SJSA1 (cell line): ENCODE measurements around the gene RUNX2. TPM values are rescaled to one million over a fixed set of nuclear protein-coding genes. Genes with fewer than 3 reads are reported as not detected.

Experiments
- DNase-seq, 2 experiments: peaks; one replicate each; pipeline ENCODE4 v3.0.0-alpha.2; 2015 to 2020; ENCODE audit warnings: low spot score in 2 of 2, low read depth in 1 of 2
- H3K27ac ChIP-seq: fragments of 250-450 bp; sonication (Bioruptor Pico); 2 replicates; pipeline ENCODE4 v1.5.1; 2020; ENCODE audit warnings: mild to moderate bottlenecking, moderate library complexity
- H3K27me3 ChIP-seq: fragments of 250-450 bp; sonication (Bioruptor Pico); replicated peaks from 2 replicates; pipeline ENCODE4 v1.5.1; 2020; ENCODE audit warnings: mild to moderate bottlenecking, moderate library complexity
- H3K36me3 ChIP-seq: fragments of 250-450 bp; sonication (Bioruptor Pico); 2 replicates; pipeline ENCODE4 v1.5.1; 2020; ENCODE audit warnings: mild to moderate bottlenecking
- H3K4me1 ChIP-seq: fragments of 250-450 bp; sonication (Bioruptor Pico); replicated peaks from 2 replicates; pipeline ENCODE4 v1.6.1; 2021; ENCODE audit warnings: mild to moderate bottlenecking
- H3K4me3 ChIP-seq: fragments of 250-450 bp; sonication (Bioruptor Pico); 2 replicates; pipeline ENCODE4 v1.5.1; 2020; ENCODE audit warnings: mild to moderate bottlenecking
- H3K9me3 ChIP-seq: fragments of 250-450 bp; sonication (Bioruptor Pico); replicated peaks from 2 replicates; pipeline ENCODE4 v1.5.1; 2020; ENCODE audit warnings: mild to moderate bottlenecking
- total RNA-seq: library from RNA; depleted of rRNA; stranded (reverse); fragments of >200 nt; shearing (Covaris generic); gene quantifications from 2 replicates; pipeline ENCODE4 v1.2.3, GENCODE V29; 2014

RUNX2 gene
- total RNA-seq, 1 experiment from 2014 or later, result 10.3 TPM

- Histone ChIP-seq H3K27me3 (no peaks in the 10 kb centered on the region), H3K4me1 (peaks cover 56% of the 10 kb centered on the region), H3K36me3 (peaks cover 31% of the 10 kb centered on the region), H3K9me3 (no peaks in the 10 kb centered on the region), H3K27ac (no peak overlapping the region; the same call in 1 of the 2 replicates), H3K4me3 (no peak overlapping the region)
- DNase-seq, result no peak
Observed at GRCh38 chr6:45473121-45473993, 145.2 kb downstream of the RUNX2 start.

DNA sequence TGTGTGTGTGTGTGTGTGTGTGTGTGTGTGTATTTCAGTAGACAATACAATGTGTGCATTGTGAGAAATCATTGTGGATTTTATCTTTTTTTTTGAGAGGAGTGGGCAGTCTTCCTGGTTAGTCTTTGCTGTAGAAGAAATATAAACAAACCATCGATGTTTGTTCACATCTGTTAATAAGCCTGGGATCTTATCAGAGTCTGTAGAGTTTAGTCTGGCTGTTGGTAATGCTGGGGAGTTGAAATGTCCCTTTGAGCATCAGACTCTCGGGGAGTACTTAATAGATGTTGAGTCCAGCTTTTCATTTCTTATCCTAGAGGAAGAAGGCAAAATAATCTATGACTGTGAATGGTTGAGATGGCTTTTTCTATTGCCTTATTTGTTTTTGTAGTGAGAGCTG, 146.2 kb downstream of the RUNX2 start:
- no peak overlapping the region for H3K27ac ChIP-seq
- H3K4me3 ChIP-seq, result no peak overlapping the region
- no peaks in the 10 kb centered on the region for H3K9me3 ChIP-seq
- H3K36me3 ChIP-seq, result peaks cover 35% of the 10 kb centered on the region
- peak in 1 of 2 experiments; percentile 61 for DNase-seq
- H3K4me1 ChIP-seq, result peaks cover 66% of the 10 kb centered on the region
- no peaks in the 10 kb centered on the region for H3K27me3 ChIP-seq

GRCh38 chr6:45476341-45476740, 148.2 kb downstream of the RUNX2 start:
- Histone ChIP-seq H3K9me3 (no peaks in the 10 kb centered on the region), H3K4me3 (no peak overlapping the region), H3K4me1 (peaks cover 83% of the 10 kb centered on the region), H3K27ac (no peak overlapping the region), H3K27me3 (no peaks in the 10 kb centered on the region), H3K36me3 (peaks cover 27% of the 10 kb centered on the region)
- DNase-seq, result no peak

GRCh38 chr6:45477278-45477677, 149.1 kb downstream of the RUNX2 start:
- Histone ChIP-seq H3K27me3 (no peaks in the 10 kb centered on the region), H3K27ac (no peak overlapping the region), H3K4me3 (no peak overlapping the region), H3K9me3 (no peaks in the 10 kb centered on the region), H3K4me1 (peaks cover 86% of the 10 kb centered on the region), H3K36me3 (peaks cover 27% of the 10 kb centered on the region)
- DNase-seq, result no peak

- H3K4me1 ChIP-seq, result peaks cover 86% of the 10 kb centered on the region
- H3K27ac ChIP-seq, result no peak overlapping the region
Observed at GRCh38 chr6:45477790-45478189, 149.7 kb downstream of the RUNX2 start.

GRCh38 chr6:45478240-45478639, 150.1 kb downstream of the RUNX2 start:
- peaks cover 27% of the 10 kb centered on the region for H3K36me3 ChIP-seq
- H3K4me3 ChIP-seq, result no peak overlapping the region
- H3K27ac ChIP-seq, result no peak overlapping the region
- peaks cover 87% of the 10 kb centered on the region for H3K4me1 ChIP-seq
- H3K27me3 ChIP-seq, result no peaks in the 10 kb centered on the region
- no peaks in the 10 kb centered on the region for H3K9me3 ChIP-seq
- DNase-seq, result no peak

More at GRCh38 chr6:45477790-45478189, 149.7 kb downstream of the RUNX2 start:
- Histone ChIP-seq H3K4me3 (no peak overlapping the region), H3K9me3 (no peaks in the 10 kb centered on the region), H3K27me3 (no peaks in the 10 kb centered on the region), H3K36me3 (peaks cover 27% of the 10 kb centered on the region)
- DNase-seq, result no peak

- DNase-seq, result peak in 1 of 2 experiments; percentile 66
- H3K9me3 ChIP-seq, result no peaks in the 10 kb centered on the region
- peak overlapping the region; percentile 78 for H3K27ac ChIP-seq
- H3K27me3 ChIP-seq, result no peaks in the 10 kb centered on the region
- H3K4me1 ChIP-seq, result peaks cover 79% of the 10 kb centered on the region
- peaks cover 28% of the 10 kb centered on the region for H3K36me3 ChIP-seq
- H3K4me3 ChIP-seq, result no peak overlapping the region
Observed at GRCh38 chr6:45479834-45480751, 152.0 kb downstream of the RUNX2 start.

DNA sequence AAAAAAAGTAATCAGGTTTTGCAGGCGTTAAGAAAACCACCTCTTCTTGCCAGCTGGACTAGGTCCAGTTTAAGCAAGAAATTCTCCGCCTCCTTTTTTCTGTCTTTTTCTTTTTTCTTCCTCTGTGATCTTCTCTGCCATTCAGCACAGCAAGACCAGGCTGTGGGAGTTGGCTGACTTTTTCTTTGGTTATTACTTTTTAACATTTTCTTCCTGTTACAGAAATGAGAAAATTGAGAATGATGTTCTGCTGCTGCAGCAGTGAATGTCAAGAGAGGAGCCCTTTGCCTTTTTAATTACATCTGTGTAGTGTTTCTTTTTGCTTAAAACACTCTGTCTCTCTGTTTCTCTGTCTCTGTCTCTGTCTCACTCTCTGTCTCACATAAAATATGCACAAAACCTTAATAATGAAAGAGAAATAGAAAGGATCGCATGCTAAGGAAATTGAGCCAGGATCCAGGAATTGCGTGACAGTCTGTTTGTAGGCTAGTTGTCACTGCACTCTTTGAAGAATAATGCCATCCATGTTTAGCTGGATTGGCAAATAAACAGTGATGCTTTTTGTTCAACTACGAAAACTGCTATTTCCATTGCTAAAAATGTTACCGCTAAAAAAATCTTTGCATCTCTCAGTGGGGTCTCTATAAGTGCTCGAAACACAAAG, 152.8 kb downstream of the RUNX2 start:
- peaks cover 27% of the 10 kb centered on the region for H3K36me3 ChIP-seq
- DNase-seq, result peak in 1 of 2 experiments; percentile 73
- H3K9me3 ChIP-seq, result no peaks in the 10 kb centered on the region
- peak overlapping the region; percentile 78 for H3K27ac ChIP-seq
- peaks cover 76% of the 10 kb centered on the region for H3K4me1 ChIP-seq
- peak overlapping the region; percentile 7 for H3K4me3 ChIP-seq
- no peaks in the 10 kb centered on the region for H3K27me3 ChIP-seq

- no peaks in the 10 kb centered on the region for H3K27me3 ChIP-seq
- DNase-seq, result peak; percentile 48 to 65
- peaks cover 77% of the 10 kb centered on the region for H3K4me1 ChIP-seq
- no peaks in the 10 kb centered on the region for H3K9me3 ChIP-seq
- H3K4me3 ChIP-seq, result no peak overlapping the region
- peak overlapping the region; percentile 78 for H3K27ac ChIP-seq
- peaks cover 18% of the 10 kb centered on the region for H3K36me3 ChIP-seq
Observed at GRCh38 chr6:45483021-45483420, 154.9 kb downstream of the RUNX2 start.

DNA sequence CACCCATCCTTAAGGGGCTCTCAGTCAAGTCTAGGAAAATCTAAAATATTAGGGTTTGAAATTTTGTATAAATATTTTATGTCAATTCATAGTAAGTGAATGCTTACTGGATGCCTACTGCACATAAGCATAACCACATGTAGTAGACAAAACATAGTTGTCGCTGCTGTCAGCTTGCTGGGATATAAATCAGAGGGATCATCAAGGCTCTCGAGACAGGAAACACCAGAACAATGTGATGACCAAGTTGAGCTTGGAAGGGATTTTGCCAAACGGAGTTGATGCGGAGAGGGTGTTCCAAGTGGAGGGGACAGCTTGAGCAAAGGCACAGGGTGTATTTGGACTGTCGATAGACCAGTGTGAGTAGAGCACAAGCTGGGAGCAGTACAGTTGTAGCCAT, 155.4 kb downstream of the RUNX2 start:
- H3K9me3 ChIP-seq, result no peaks in the 10 kb centered on the region
- peaks cover 77% of the 10 kb centered on the region for H3K4me1 ChIP-seq
- peak overlapping the region; percentile 78 for H3K27ac ChIP-seq
- no peak for DNase-seq
- H3K27me3 ChIP-seq, result no peaks in the 10 kb centered on the region
- no peak overlapping the region for H3K4me3 ChIP-seq
- peaks cover 17% of the 10 kb centered on the region for H3K36me3 ChIP-seq

- Histone ChIP-seq H3K4me1 (peaks cover 80% of the 10 kb centered on the region), H3K9me3 (no peaks in the 10 kb centered on the region), H3K27ac (no peak overlapping the region), H3K36me3 (peaks cover 25% of the 10 kb centered on the region), H3K4me3 (no peak overlapping the region), H3K27me3 (no peaks in the 10 kb centered on the region)
- no peak for DNase-seq
Observed at GRCh38 chr6:45486736-45487135, 158.6 kb downstream of the RUNX2 start.

- Histone ChIP-seq H3K27me3 (no peaks in the 10 kb centered on the region), H3K4me3 (no peak overlapping the region), H3K4me1 (peaks cover 80% of the 10 kb centered on the region), H3K36me3 (peaks cover 34% of the 10 kb centered on the region), H3K9me3 (no peaks in the 10 kb centered on the region), H3K27ac (peak overlapping the region; percentile 30)
- DNase-seq, result peak in 1 of 2 experiments; percentile 68
Observed at GRCh38 chr6:45487645-45488044, 159.5 kb downstream of the RUNX2 start.

- DNase-seq, result no peak
- H3K4me1 ChIP-seq, result peaks cover 78% of the 10 kb centered on the region
- peak overlapping the region; percentile 30; the same call in 1 of the 2 replicates for H3K27ac ChIP-seq
- no peaks in the 10 kb centered on the region for H3K27me3 ChIP-seq
- H3K36me3 ChIP-seq, result peaks cover 40% of the 10 kb centered on the region
- no peaks in the 10 kb centered on the region for H3K9me3 ChIP-seq
- H3K4me3 ChIP-seq, result no peak overlapping the region
Observed at GRCh38 chr6:45488269-45488668, 160.1 kb downstream of the RUNX2 start.
